Activated gamma-delta T cell (primary cell): ENCODE data around the gene GRM7.

Experiments
- DNase-seq: peaks from one replicate; lab custom pipeline; 2025; lab: John Stamatoyannopoulos, UW

The GRM7 gene

GRCh38 chr3:7241584-7242302, 380.8 kb downstream of the GRM7 start:
- no peak for DNase-seq

GRCh38 chr3:7242303-7242635, 381.4 kb downstream of the GRM7 start:
- DNase-seq: no peak

GRCh38 chr3:7249493-7250076, 388.7 kb downstream of the GRM7 start:
- no peak for DNase-seq

GRCh38 chr3:7254251-7254650, 393.3 kb downstream of the GRM7 start:
- DNase-seq: no peak

GRCh38 chr3:7260975-7261374, 400.1 kb downstream of the GRM7 start:
- no peak for DNase-seq

GRCh38 chr3:7263347-7264195, 402.7 kb downstream of the GRM7 start:
- no peak for DNase-seq

GRCh38 chr3:7264196-7264526, 403.2 kb downstream of the GRM7 start:
- DNase-seq: no peak

- no peak for DNase-seq
These were observed 404.8 kb downstream of the GRM7 start for GRCh38 chr3:7265736-7266135.

GRCh38 chr3:7266551-7266950, 405.6 kb downstream of the GRM7 start:
- DNase-seq: no peak

- no peak for DNase-seq
These were observed 409.8 kb downstream of the GRM7 start for GRCh38 chr3:7270731-7271130.

- no peak for DNase-seq
These were observed 410.7 kb downstream of the GRM7 start for GRCh38 chr3:7271631-7272030.

- DNase-seq: no peak
These were observed 411.3 kb downstream of the GRM7 start for GRCh38 chr3:7272203-7272602.

- no peak for DNase-seq
These were observed 414.5 kb downstream of the GRM7 start for GRCh38 chr3:7275396-7275795.

GRCh38 chr3:7280318-7280717, 419.4 kb downstream of the GRM7 start:
- DNase-seq: no peak

GRCh38 chr3:7282988-7283387, 422.1 kb downstream of the GRM7 start:
- no peak for DNase-seq

- no peak for DNase-seq
These were observed 424.6 kb downstream of the GRM7 start for GRCh38 chr3:7285505-7285904.

GRCh38 chr3:7288133-7288532, 427.2 kb downstream of the GRM7 start:
- no peak for DNase-seq

- DNase-seq: no peak
These were observed 428.2 kb downstream of the GRM7 start for GRCh38 chr3:7289121-7289520.

GRCh38 chr3:7290077-7290825, 429.3 kb downstream of the GRM7 start:
- DNase-seq: no peak

- no peak for DNase-seq
These were observed 431.4 kb downstream of the GRM7 start for GRCh38 chr3:7292362-7292761.

GRCh38 chr3:7293286-7293685, 432.4 kb downstream of the GRM7 start:
- no peak for DNase-seq

- no peak for DNase-seq
These were observed 444.6 kb downstream of the GRM7 start for GRCh38 chr3:7305561-7305960.

- no peak for DNase-seq
These were observed 446.0 kb downstream of the GRM7 start for GRCh38 chr3:7306901-7307300.
